ENCODE measurements around the gene ACTMAP.

DNA sequence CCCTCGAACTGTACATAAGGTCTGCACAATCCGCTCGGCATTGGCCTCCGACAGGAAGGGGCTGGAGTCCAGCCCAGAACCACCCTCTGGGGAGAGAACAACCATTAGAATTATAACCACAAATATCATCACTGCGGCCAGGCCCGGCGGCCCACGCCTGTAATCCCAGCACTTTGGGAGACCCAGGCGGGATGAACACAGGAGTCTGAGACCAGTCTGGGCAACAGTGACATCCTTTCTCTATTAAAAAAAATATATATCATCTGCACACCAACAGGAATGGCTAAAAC lies 45.0 kb downstream of the ACTMAP start:
- TF ChIP-seq ZC3H10 (CRISPR knock-in tag; IDR thresholded peaks at IDR 0.05): no peak
- TF ChIP-seq ARNTL (CRISPR knock-in tag; IDR thresholded peaks at IDR 0.05; ENCODE audit: borderline replicate concordance, low read depth): no peak

Measured in SK-N-SH treated with all-trans-retinoic acid at 6 μM for 48 hours (cell line).